ENCODE measurements around the gene IGFLR1.

IGFLR1 gene

GRCh38 chr19:35742121-35742724, at the start of gene IGFLR1:
IGFLR1 (minus strand) TSS chr19:35742452; CDS start chr19:35741180, 1,272 bp downstream.
- TF ChIP-seq CTCF (conservative IDR thresholded peaks at IDR 0.05) (no peak), ZFX (IDR thresholded peaks at IDR 0.05) (no peak)
- peak within 1 kb of the TSS; percentile 77 for H3K27ac ChIP-seq

- H3K27ac ChIP-seq, result no peak overlapping the region
- no peak for TF ChIP-seq CTCF (conservative IDR thresholded peaks at IDR 0.05)
These were observed 49.6 kb upstream of the IGFLR1 start for GRCh38 chr19:35791814-35792279.

GRCh38 chr19:35790981-35791813, 48.9 kb upstream of the IGFLR1 start:
- TF ChIP-seq ZFX (IDR thresholded peaks at IDR 0.05), result no peak
- no peak for TF ChIP-seq CTCF (conservative IDR thresholded peaks at IDR 0.05)
- H3K27ac ChIP-seq, result no peak overlapping the region

GRCh38 chr19:35789978-35790944, 48.0 kb upstream of the IGFLR1 start:
- no peak overlapping the region for H3K27ac ChIP-seq
- TF ChIP-seq CTCF (conservative IDR thresholded peaks at IDR 0.05) (no peak), ZFX (IDR thresholded peaks at IDR 0.05) (no peak)

GRCh38 chr19:35789195-35789977, 47.1 kb upstream of the IGFLR1 start:
- no peak overlapping the region for H3K27ac ChIP-seq
- TF ChIP-seq CTCF (conservative IDR thresholded peaks at IDR 0.05) (no peak), ZFX (IDR thresholded peaks at IDR 0.05) (no peak)

GRCh38 chr19:35788205-35788960, 46.1 kb upstream of the IGFLR1 start:
- no peak overlapping the region for H3K27ac ChIP-seq
- TF ChIP-seq CTCF (conservative IDR thresholded peaks at IDR 0.05), result no peak
- TF ChIP-seq ZFX (IDR thresholded peaks at IDR 0.05), result no peak

All from C4-2B (cell line).